IPS-18c (cell line): ENCODE results near the gene ARRDC5.
"Not testable (repeated sequence)": the region's sequence is repeated elsewhere in the genome, so short reads cannot be mapped to it uniquely, and the experiment has no call there.

Experiments used
- H3K4me3 ChIP-seq: 2 replicates; pipeline ENCODE4 v1.7.0; 2013; ENCODE audit warnings: low read depth, mild to moderate bottlenecking, low read length, moderate library complexity; ENCODE audit not compliant: insufficient read depth
- H3K9me3 ChIP-seq: one replicate; pipeline ENCODE4 v1.6.1; 2013; ENCODE audit warnings: mild to moderate bottlenecking, low read length, moderate library complexity; ENCODE audit not compliant: control insufficient read depth, insufficient read depth

The ARRDC5 gene

GRCh38 chr19:4884993-4885392 lies 17.7 kb downstream of the ARRDC5 start:
- not testable (repeated sequence) for H3K9me3 ChIP-seq, H3K4me3 ChIP-seq

- H3K9me3 ChIP-seq, H3K4me3 ChIP-seq: not testable (repeated sequence)
Measured at GRCh38 chr19:4882874-4883273, 19.8 kb downstream of the ARRDC5 start.

- Histone ChIP-seq H3K9me3 (no peaks in the 10 kb centered on the region), H3K4me3 (no peak overlapping the region)
Measured at GRCh38 chr19:4879041-4879440, 23.7 kb downstream of the ARRDC5 start.

GRCh38 chr19:4878491-4878968 lies 24.2 kb downstream of the ARRDC5 start:
- Histone ChIP-seq H3K4me3 (no peak overlapping the region), H3K9me3 (no peaks in the 10 kb centered on the region)

GRCh38 chr19:4877753-4878490 lies 24.8 kb downstream of the ARRDC5 start:
- H3K9me3 ChIP-seq = no peaks in the 10 kb centered on the region
- no peak overlapping the region for H3K4me3 ChIP-seq

GRCh38 chr19:4873930-4874329 lies 28.8 kb downstream of the ARRDC5 start:
- Histone ChIP-seq H3K4me3 (no peak overlapping the region), H3K9me3 (no peaks in the 10 kb centered on the region)

- no peak overlapping the region for H3K4me3 ChIP-seq
- no peaks in the 10 kb centered on the region for H3K9me3 ChIP-seq
Measured at GRCh38 chr19:4871711-4872110, 31.0 kb downstream of the ARRDC5 start.

GRCh38 chr19:4870025-4870700 lies 32.5 kb downstream of the ARRDC5 start:
- no peaks in the 10 kb centered on the region for H3K9me3 ChIP-seq

GRCh38 chr19:4868286-4868834 lies 34.3 kb downstream of the ARRDC5 start:
- no peaks in the 10 kb centered on the region for H3K9me3 ChIP-seq
- no peak overlapping the region for H3K4me3 ChIP-seq

More at GRCh38 chr19:4870025-4870700, 32.5 kb downstream of the ARRDC5 start:
- H3K4me3 ChIP-seq = no peak overlapping the region

- H3K4me3 ChIP-seq = peak within 1 kb of the TSS; percentile 79
- no peaks in the 10 kb centered on the region for H3K9me3 ChIP-seq
Measured at GRCh38 chr19:4867534-4868285, 35.0 kb downstream of the ARRDC5 start, which contains the start of gene PLIN3. Gene PLIN3 (minus strand): TSS chr19:4867667. CDS start chr19:4861394, 6,273 bp downstream.

GRCh38 chr19:4866595-4867424 lies 35.9 kb downstream of the ARRDC5 start:
- Histone ChIP-seq H3K9me3 (no peaks in the 10 kb centered on the region), H3K4me3 (peak overlapping the region; percentile 79)

GRCh38 chr19:4861147-4861546 lies 41.5 kb downstream of the ARRDC5 start:
- Histone ChIP-seq H3K4me3 (no peak overlapping the region), H3K9me3 (no peaks in the 10 kb centered on the region)

- Histone ChIP-seq H3K4me3 (no peak overlapping the region), H3K9me3 (no peaks in the 10 kb centered on the region)
Measured at GRCh38 chr19:4859697-4860096, 43.0 kb downstream of the ARRDC5 start.

- not testable (repeated sequence) for H3K4me3 ChIP-seq, H3K9me3 ChIP-seq
Measured at GRCh38 chr19:4856468-4856867, 46.2 kb downstream of the ARRDC5 start.

- not testable (repeated sequence) for H3K4me3 ChIP-seq, H3K9me3 ChIP-seq
Measured at GRCh38 chr19:4853506-4853905, 49.2 kb downstream of the ARRDC5 start.

GRCh38 chr19:4852484-4852883 lies 50.2 kb downstream of the ARRDC5 start:
- Histone ChIP-seq H3K4me3 (no peak overlapping the region), H3K9me3 (no peaks in the 10 kb centered on the region)
